HG02870 (cell line): ENCODE data around the gene KLHL13.
"Not testable (repeated sequence)": the region's sequence is repeated elsewhere in the genome, so short reads cannot be mapped to it uniquely, and the experiment has no call there.

ENCODE experiments used
- ATAC-seq: cut with Tn5 transposase; IDR thresholded peaks from one replicate; pipeline ENCODE4 v1.9.1; 2021; ENCODE audit warnings: mild to moderate bottlenecking, moderate library complexity; ENCODE audit not compliant: unreplicated experiment

KLHL13 gene

GRCh38 chrX:117995378-117995777, 121.2 kb downstream of the KLHL13 start:
- no peak for ATAC-seq

- ATAC-seq = no peak
Observed at GRCh38 chrX:117992192-117992723, 124.4 kb downstream of the KLHL13 start.

GRCh38 chrX:117990438-117990837, 126.2 kb downstream of the KLHL13 start:
- ATAC-seq = no peak

GRCh38 chrX:117989512-117989911, 127.1 kb downstream of the KLHL13 start:
- no peak for ATAC-seq

- ATAC-seq = no peak
Observed at GRCh38 chrX:117987373-117987772, 129.2 kb downstream of the KLHL13 start.

- no peak for ATAC-seq
Observed at GRCh38 chrX:117985241-117985640, 131.4 kb downstream of the KLHL13 start.

GRCh38 chrX:117982694-117983392, 133.8 kb downstream of the KLHL13 start:
- ATAC-seq = no peak

GRCh38 chrX:117978402-117978801, 138.2 kb downstream of the KLHL13 start:
- no peak for ATAC-seq

- no peak for ATAC-seq
Observed at GRCh38 chrX:117977526-117977925, 139.1 kb downstream of the KLHL13 start.

GRCh38 chrX:117973110-117973807, 143.4 kb downstream of the KLHL13 start:
- no peak for ATAC-seq

GRCh38 chrX:117972711-117973109, 143.9 kb downstream of the KLHL13 start:
- ATAC-seq = no peak

GRCh38 chrX:117969782-117970181, 146.8 kb downstream of the KLHL13 start:
- no peak for ATAC-seq

- ATAC-seq = no peak
Observed at GRCh38 chrX:117969328-117969727, 147.3 kb downstream of the KLHL13 start.

- ATAC-seq = no peak
Observed at GRCh38 chrX:117959045-117959444, 157.6 kb downstream of the KLHL13 start.

GRCh38 chrX:117957128-117957527, 159.5 kb downstream of the KLHL13 start:
- ATAC-seq = no peak

- ATAC-seq = not testable (repeated sequence)
Observed at GRCh38 chrX:117939296-117939695, 177.3 kb downstream of the KLHL13 start.

- ATAC-seq = no peak
Observed at GRCh38 chrX:117936118-117936517, 180.5 kb downstream of the KLHL13 start.

- not testable (repeated sequence) for ATAC-seq
Observed at GRCh38 chrX:117930116-117930515, 186.5 kb downstream of the KLHL13 start.

- ATAC-seq = no peak
Observed at GRCh38 chrX:117919755-117920154, 196.9 kb downstream of the KLHL13 start.

GRCh38 chrX:117910216-117910615, 206.4 kb downstream of the KLHL13 start:
- no peak for ATAC-seq

GRCh38 chrX:117898226-117898625, 218.4 kb downstream of the KLHL13 start:
- no peak for ATAC-seq

GRCh38 chrX:117895418-117895817, 221.2 kb downstream of the KLHL13 start:
- no peak for ATAC-seq
